H4 (cell line): ENCODE results near the gene DLG2. TPM values are rescaled to one million over a fixed set of nuclear protein-coding genes. Genes with fewer than 3 reads are reported as not detected.
A peak's percentile ranks its signal among the peaks of the same experiment; 100 is the strongest.
"Not testable (repeated sequence)": the region's sequence is repeated elsewhere in the genome, so short reads cannot be mapped to it uniquely, and the experiment has no call there.

Experiments
- DNase-seq: peaks from one replicate; pipeline ENCODE4 v3.0.0-alpha.2; 2015; ENCODE audit warnings: low spot score
- total RNA-seq: library from RNA; depleted of rRNA; stranded (reverse); fragments of >200 nt; shearing (Covaris generic); gene quantifications from 2 replicates; pipeline ENCODE4 v1.2.3, GENCODE V29; 2014

The DLG2 gene
- total RNA-seq, 1 experiment from 2014 or later: 2.6 TPM

GRCh38 chr11:84993386-84993785 lies 633.8 kb downstream of the DLG2 start:
- DNase-seq: no peak

- no peak for DNase-seq
Observed at GRCh38 chr11:84990141-84990540, 637.0 kb downstream of the DLG2 start.

- DNase-seq: not testable (repeated sequence)
Observed at GRCh38 chr11:84987686-84988187, 639.4 kb downstream of the DLG2 start.

GRCh38 chr11:84981301-84981700 lies 645.8 kb downstream of the DLG2 start:
- DNase-seq: no peak

GRCh38 chr11:84969103-84969502 lies 658.0 kb downstream of the DLG2 start:
- DNase-seq: peak; percentile 53

- DNase-seq: no peak
Observed at GRCh38 chr11:84965484-84965883, 661.7 kb downstream of the DLG2 start.

- DNase-seq: no peak
Observed at GRCh38 chr11:84963240-84963639, 663.9 kb downstream of the DLG2 start.

GRCh38 chr11:84962018-84962417 lies 665.1 kb downstream of the DLG2 start:
- no peak for DNase-seq

- DNase-seq: no peak
Observed at GRCh38 chr11:84958295-84958694, 668.8 kb downstream of the DLG2 start.

- DNase-seq: no peak
Observed at GRCh38 chr11:84950569-84951270, 676.4 kb downstream of the DLG2 start.

- no peak for DNase-seq
Observed at GRCh38 chr11:84947970-84948580, 679.1 kb downstream of the DLG2 start.

- DNase-seq: no peak
Observed at GRCh38 chr11:84947070-84947469, 680.1 kb downstream of the DLG2 start.

- no peak for DNase-seq
Observed at GRCh38 chr11:84930863-84931262, 696.3 kb downstream of the DLG2 start.

- no peak for DNase-seq
Observed at GRCh38 chr11:84929738-84930137, 697.4 kb downstream of the DLG2 start.

- no peak for DNase-seq
Observed at GRCh38 chr11:84924154-84924692, 702.9 kb downstream of the DLG2 start.

- no peak for DNase-seq
Observed at GRCh38 chr11:84923489-84923888, 703.7 kb downstream of the DLG2 start.

GRCh38 chr11:84922836-84923235 lies 704.3 kb downstream of the DLG2 start:
- DNase-seq: no peak

- no peak for DNase-seq
Observed at GRCh38 chr11:84922212-84922805, 704.8 kb downstream of the DLG2 start.

- DNase-seq: no peak
Observed at GRCh38 chr11:84914511-84914910, 712.6 kb downstream of the DLG2 start.

- DNase-seq: no peak
Observed at GRCh38 chr11:84909740-84910139, 717.4 kb downstream of the DLG2 start.

GRCh38 chr11:84906995-84907394 lies 720.1 kb downstream of the DLG2 start:
- no peak for DNase-seq

- DNase-seq: peak; percentile 9
Observed at GRCh38 chr11:84905411-84905810, 721.7 kb downstream of the DLG2 start.

- no peak for DNase-seq
Observed at GRCh38 chr11:84902445-84902844, 724.7 kb downstream of the DLG2 start.
